PC-3 (cell line): ENCODE measurements around the gene AFG3L2. TPM values are rescaled to one million over a fixed set of nuclear protein-coding genes. Genes with fewer than 3 reads are reported as not detected.

Experiments used
- ATAC-seq: fragments of 200-7000 bp; cut with Tn5 transposase; 2 replicates; pipeline ENCODE4 v1.9.1; 2020; ENCODE audit warnings: mild to moderate bottlenecking, moderate library complexity
- BruUV-seq: library from RNA; stranded (reverse); fragments of 400-500 nt; replicated peaks from 2 replicates; lab custom pipeline; 2021; lab: Mats Ljungman, UMichigan
- CTCF ChIA-PET: fragments of 300-600 bp; sonication (Branson Sonifier 250); formaldehyde crosslinking; loops from one replicate; lab custom pipeline; 2022; ENCODE audit warnings: antibody characterized with exemption; lab: Charles Lee
- POLR2A ChIA-PET: fragments of 300-600 bp; sonication (Branson Sonifier 250); formaldehyde crosslinking; loops from one replicate; lab custom pipeline; 2022; ENCODE audit warnings: antibody characterized with exemption; ENCODE audit not compliant: unreplicated experiment; lab: Charles Lee
- DNase-seq: peaks from one replicate; pipeline ENCODE4 v3.0.0-alpha.2; 2015
- H2AFZ ChIP-seq: fragments of 300-600 bp; sonication (generic); 2 replicates; pipeline ENCODE4 v1.6.0; 2016; ENCODE audit warnings: antibody characterized with exemption, low read length
- H3F3A ChIP-seq: fragments of 300-600 bp; sonication (generic); one replicate; pipeline ENCODE4 v1.6.0; 2017; ENCODE audit warnings: antibody characterized with exemption, low read length, control low read depth, mild to moderate bottlenecking; ENCODE audit not compliant: unreplicated experiment
- H3K27ac ChIP-seq: fragments of 300-600 bp; sonication (generic); 2 replicates; pipeline ENCODE4 v1.5.1; 2016; ENCODE audit warnings: mild to moderate bottlenecking, low read length
- H3K27me3 ChIP-seq: fragments of 300-600 bp; sonication (generic); 2 replicates; pipeline ENCODE4 v1.6.1; 2016; ENCODE audit warnings: low read length, mixed read lengths
- H3K36me3 ChIP-seq: fragments of 300-600 bp; sonication (generic); 2 replicates; pipeline ENCODE4 v1.6.1; 2016; ENCODE audit warnings: low read depth, mixed run types, low read length, mixed read lengths
- H3K4me1 ChIP-seq: fragments of 300-600 bp; sonication (generic); 2 replicates; pipeline ENCODE4 v1.5.1; 2016; ENCODE audit warnings: low read length; ENCODE audit not compliant: insufficient read depth
- H3K4me2 ChIP-seq: fragments of 300-600 bp; sonication (generic); 2 replicates; pipeline ENCODE4 v1.6.0; 2016; ENCODE audit warnings: low read length
- H3K4me3 ChIP-seq: fragments of 300-600 bp; sonication (generic); 2 replicates; pipeline ENCODE4 v1.5.1; 2016; ENCODE audit warnings: mild to moderate bottlenecking, low read length, mixed read lengths
- H3K79me2 ChIP-seq: fragments of 300-600 bp; sonication (generic); 2 replicates; pipeline ENCODE4 v1.6.1; 2017; ENCODE audit warnings: low read length, mixed read lengths
- H3K9ac ChIP-seq: fragments of 300-600 bp; sonication (generic); 2 replicates; pipeline ENCODE4 v1.6.0; 2016; ENCODE audit warnings: mild to moderate bottlenecking, low read length
- H3K9me2 ChIP-seq: fragments of 300-600 bp; sonication (generic); replicated peaks from 2 replicates; pipeline ENCODE4 v1.6.1; 2016; ENCODE audit warnings: mixed run types, low read length, mixed read lengths
- H3K9me3 ChIP-seq: fragments of 300-600 bp; sonication (generic); 2 replicates; pipeline ENCODE4 v1.6.1; 2016; ENCODE audit warnings: low read length, mixed read lengths
- H4K20me1 ChIP-seq: fragments of 300-600 bp; sonication (generic); 2 replicates; pipeline ENCODE4 v1.6.1; 2016; ENCODE audit warnings: low read length, mixed read lengths
- EZH2 ChIP-seq: fragments of 300-600 bp; sonication (generic); IDR thresholded peaks from one replicate; pipeline ENCODE4 v1.6.1; 2017; ENCODE audit warnings: antibody characterized with exemption, mild to moderate bottlenecking, low read length; ENCODE audit not compliant: unreplicated experiment
- EZH2phosphoT487 ChIP-seq: fragments of 300-600 bp; sonication (generic); IDR thresholded peaks from 2 replicates; pipeline ENCODE4 v1.6.1; 2018; ENCODE audit warnings: mild to moderate bottlenecking, antibody characterized with exemption, low read length, borderline replicate concordance
- intact Hi-C: fragments of 100-400 bp; cut with micrococcal nuclease; formaldehyde crosslinking; loops from 2 replicates; pipeline ENCODE4 v1.9.0; 2023
- total RNA-seq: library from RNA; depleted of rRNA; stranded (reverse); fragments of >200 nt; gene quantifications from 2 replicates; pipeline ENCODE4 v1.2.3, GENCODE V29; 2014
- TF ChIP-seq, protein P1 (sequence below): fragments of 300-600 bp; sonication (generic); conservative IDR thresholded peaks from 2 replicates; pipeline ENCODE4 v1.5.1; 2017; ENCODE audit warnings: antibody characterized with exemption, low read depth, mild to moderate bottlenecking, low read length

AFG3L2 gene
- total RNA-seq, 1 experiment from 2014 or later = 79.3 TPM

DNA sequence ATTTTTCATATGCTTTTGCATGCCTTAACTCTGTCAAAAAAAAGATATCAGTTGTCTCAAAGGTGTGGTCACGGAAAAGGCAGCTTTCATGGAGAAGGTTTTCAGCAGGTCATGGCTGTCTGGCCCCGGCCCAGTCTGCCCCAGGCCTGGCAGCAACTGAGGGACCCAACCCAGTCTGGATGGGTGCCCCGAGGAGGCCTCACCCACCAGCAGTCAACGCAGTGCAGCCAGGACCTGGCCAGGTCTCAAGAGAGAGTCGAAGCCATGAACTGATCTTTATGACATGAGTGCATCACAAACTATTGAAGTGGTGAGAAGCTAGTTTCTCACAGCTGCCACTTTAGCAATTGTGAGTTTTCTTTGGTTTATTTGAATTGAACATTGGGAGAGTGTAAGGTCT lies 61.1 kb downstream of the AFG3L2 start:
- Histone ChIP-seq H3K79me2 (no peaks in the 10 kb centered on the region), H3K27me3 (no peaks in the 10 kb centered on the region), H3K27ac (no peak overlapping the region), H3K9me3 (peaks cover 9% of the 10 kb centered on the region; the same call in 1 of the 2 replicates), H2AFZ (no peak overlapping the region), H3F3A (no peaks in the 10 kb centered on the region), H4K20me1 (no peaks in the 10 kb centered on the region), H3K9ac (no peak overlapping the region), H3K36me3 (peaks cover 11% of the 10 kb centered on the region), H3K4me3 (no peak overlapping the region), H3K4me2 (no peak overlapping the region), H3K9me2 (no peaks in the 10 kb centered on the region), H3K4me1 (no peaks in the 10 kb centered on the region)
- ChIA-PET POLR2A (interaction anchor here (0.6 kb wide), 1 partner anchor 23 kb away, joined by 3 read pairs; no protein-coding TSS in a partner anchor), CTCF (no interaction called here)
- TF ChIP-seq, protein P1, sequence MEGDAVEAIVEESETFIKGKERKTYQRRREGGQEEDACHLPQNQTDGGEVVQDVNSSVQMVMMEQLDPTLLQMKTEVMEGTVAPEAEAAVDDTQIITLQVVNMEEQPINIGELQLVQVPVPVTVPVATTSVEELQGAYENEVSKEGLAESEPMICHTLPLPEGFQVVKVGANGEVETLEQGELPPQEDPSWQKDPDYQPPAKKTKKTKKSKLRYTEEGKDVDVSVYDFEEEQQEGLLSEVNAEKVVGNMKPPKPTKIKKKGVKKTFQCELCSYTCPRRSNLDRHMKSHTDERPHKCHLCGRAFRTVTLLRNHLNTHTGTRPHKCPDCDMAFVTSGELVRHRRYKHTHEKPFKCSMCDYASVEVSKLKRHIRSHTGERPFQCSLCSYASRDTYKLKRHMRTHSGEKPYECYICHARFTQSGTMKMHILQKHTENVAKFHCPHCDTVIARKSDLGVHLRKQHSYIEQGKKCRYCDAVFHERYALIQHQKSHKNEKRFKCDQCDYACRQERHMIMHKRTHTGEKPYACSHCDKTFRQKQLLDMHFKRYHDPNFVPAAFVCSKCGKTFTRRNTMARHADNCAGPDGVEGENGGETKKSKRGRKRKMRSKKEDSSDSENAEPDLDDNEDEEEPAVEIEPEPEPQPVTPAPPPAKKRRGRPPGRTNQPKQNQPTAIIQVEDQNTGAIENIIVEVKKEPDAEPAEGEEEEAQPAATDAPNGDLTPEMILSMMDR = no peak
- TF ChIP-seq EZH2 (no peak), EZH2phosphoT487 (no peak)
- intact Hi-C loops = no loop called here
- ATAC-seq = no peak
- no TSS peak for BruUV-seq
- DNase-seq = no peak

DNA sequence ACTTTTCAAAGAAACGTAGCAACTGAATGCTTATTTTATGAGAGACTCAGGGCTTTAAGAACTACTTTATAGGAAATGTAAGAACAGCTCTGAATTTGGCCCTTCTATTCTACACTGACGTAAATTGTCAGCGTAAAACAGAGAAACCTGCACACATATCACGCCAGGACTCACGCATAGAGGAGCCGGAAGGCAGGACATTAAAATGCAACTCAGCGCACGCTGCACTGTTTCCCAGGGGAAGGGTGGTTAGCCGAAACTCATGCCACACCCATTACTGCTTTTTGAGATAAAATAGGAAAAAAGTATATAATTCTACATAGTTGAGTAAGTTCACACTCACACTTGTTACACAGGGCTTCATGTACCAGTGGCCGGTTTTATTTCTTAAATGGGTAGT lies 61.5 kb downstream of the AFG3L2 start:
- ATAC-seq = no peak
- H3K4me2 ChIP-seq = no peak overlapping the region

More for the DNA sequence above, 61.5 kb downstream of the AFG3L2 start:
- BruUV-seq = no TSS peak
- no peaks in the 10 kb centered on the region for H3K79me2 ChIP-seq
- H3K4me1 ChIP-seq = no peaks in the 10 kb centered on the region
- no peak overlapping the region for H3K4me3 ChIP-seq
- no peak for DNase-seq
- H3K9ac ChIP-seq = no peak overlapping the region
- no peak overlapping the region for H3K27ac ChIP-seq
- no peaks in the 10 kb centered on the region for H3K9me2 ChIP-seq
- peaks cover 11% of the 10 kb centered on the region for H3K36me3 ChIP-seq
- no peaks in the 10 kb centered on the region for H4K20me1 ChIP-seq
- peaks cover 9% of the 10 kb centered on the region; the same call in 1 of the 2 replicates for H3K9me3 ChIP-seq
- no peaks in the 10 kb centered on the region for H3F3A ChIP-seq
- TF ChIP-seq, protein P1 = no peak
- TF ChIP-seq EZH2 = no peak
- TF ChIP-seq EZH2phosphoT487 = no peak
- ChIA-PET POLR2A (interaction anchor here (0.6 kb wide), 1 partner anchor 23 kb away, joined by 3 read pairs; no protein-coding TSS in a partner anchor), CTCF (no interaction called here)
- intact Hi-C loops = no loop called here
- no peak overlapping the region for H2AFZ ChIP-seq
- no peaks in the 10 kb centered on the region for H3K27me3 ChIP-seq
